Skeletal muscle cell (primary cell): ENCODE data around the gene CMPK1.
"Not testable (repeated sequence)": the region's sequence is repeated elsewhere in the genome, so short reads cannot be mapped to it uniquely, and the experiment has no call there.

Experiments used
- DNase-seq: peaks from one replicate; pipeline ENCODE4 v3.0.0-alpha.2; 2010; ENCODE audit warnings: low read depth
- H3K4me3 ChIP-seq: 2 replicates; pipeline ENCODE4 v1.5.1; 2011; ENCODE audit warnings: low read depth, mild to moderate bottlenecking, control low read depth, low read length, moderate library complexity

CMPK1 gene, protein sequence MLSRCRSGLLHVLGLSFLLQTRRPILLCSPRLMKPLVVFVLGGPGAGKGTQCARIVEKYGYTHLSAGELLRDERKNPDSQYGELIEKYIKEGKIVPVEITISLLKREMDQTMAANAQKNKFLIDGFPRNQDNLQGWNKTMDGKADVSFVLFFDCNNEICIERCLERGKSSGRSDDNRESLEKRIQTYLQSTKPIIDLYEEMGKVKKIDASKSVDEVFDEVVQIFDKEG

GRCh38 chr1:47333578-47333921, at the start of gene CMPK1:
Gene CMPK1, plus strand, starts transcription at chr1:47333790. Its CDS starts 156 bp downstream, at chr1:47333946.
- peak within 1 kb of the TSS; percentile 86 for H3K4me3 ChIP-seq
- DNase-seq: peak; percentile 52

DNA sequence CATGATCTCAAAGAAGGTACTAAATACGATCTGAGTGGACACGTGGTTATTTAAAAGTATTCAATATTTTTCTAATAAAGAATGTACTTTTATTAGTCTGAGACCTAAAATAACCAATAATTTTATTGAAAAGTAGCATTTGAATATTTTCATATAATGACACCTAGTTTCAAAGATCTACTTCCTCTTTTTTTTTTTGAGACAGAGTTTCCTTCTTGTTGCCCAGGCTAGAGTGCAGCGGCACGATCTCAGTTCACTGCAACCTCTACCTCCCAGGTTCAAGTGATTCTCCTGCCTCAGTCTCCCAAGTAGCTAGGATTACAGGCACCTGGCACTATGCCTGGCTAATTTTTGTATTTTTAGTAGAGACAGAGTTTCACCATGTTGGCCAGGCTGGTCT, 45.5 kb upstream of the CMPK1 start:
- DNase-seq, H3K4me3 ChIP-seq: not testable (repeated sequence)

GRCh38 chr1:47294863-47295262, 38.7 kb upstream of the CMPK1 start:
- H3K4me3 ChIP-seq, DNase-seq: not testable (repeated sequence)

DNA sequence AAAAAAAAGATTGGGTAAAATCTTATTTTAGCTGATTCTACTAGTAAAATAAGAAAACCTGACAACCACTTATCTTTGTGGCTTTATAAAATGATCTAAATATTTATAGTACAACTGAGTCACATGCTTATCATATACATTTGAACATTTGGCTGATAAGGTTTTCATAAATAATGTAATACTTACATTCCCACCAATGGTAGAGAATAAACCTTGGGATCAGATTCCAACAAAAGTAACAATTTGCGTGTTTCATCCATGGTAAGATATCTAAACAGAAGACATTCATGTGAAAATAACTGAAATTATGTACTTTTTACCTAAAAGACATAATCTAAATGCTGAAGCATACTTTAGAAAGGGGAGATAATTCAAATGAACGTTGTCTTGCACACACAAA, 38.0 kb upstream of the CMPK1 start:
- DNase-seq: no peak
- no peak overlapping the region for H3K4me3 ChIP-seq

DNA sequence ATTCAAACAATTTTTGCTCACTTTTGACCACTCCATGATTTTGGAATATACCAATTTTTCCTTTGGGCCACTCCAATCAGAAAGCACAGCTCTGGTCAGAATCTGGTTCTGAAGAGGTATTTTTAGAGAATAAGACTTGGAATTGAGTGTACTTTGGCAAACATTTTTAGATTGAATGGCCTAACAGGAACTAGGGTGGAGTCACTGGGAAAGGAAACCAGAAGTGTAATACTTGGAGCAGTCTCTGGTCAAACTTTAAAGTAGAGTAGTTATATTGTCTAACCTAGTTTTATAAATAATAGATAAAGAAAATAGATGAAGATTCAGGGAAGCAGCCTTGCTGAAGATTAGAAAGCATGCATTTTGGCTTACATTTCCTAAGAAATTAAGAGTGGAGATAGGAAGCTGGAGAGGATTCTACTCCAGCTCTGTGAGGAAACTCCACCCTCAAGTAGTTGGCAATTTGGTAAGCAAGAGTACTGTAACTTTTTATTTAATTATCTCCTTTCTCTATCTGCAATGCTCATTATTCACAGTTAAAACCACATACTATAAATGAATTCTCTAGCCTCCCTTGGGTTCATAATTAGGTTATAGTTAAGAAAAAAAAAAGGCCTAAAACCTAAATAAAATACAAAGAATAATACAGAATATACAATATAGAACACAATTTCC, 35.4 kb upstream of the CMPK1 start:
- H3K4me3 ChIP-seq: no peak overlapping the region
- DNase-seq: no peak

- no peak overlapping the region for H3K4me3 ChIP-seq
- DNase-seq: no peak
These were observed 31.1 kb upstream of the CMPK1 start for GRCh38 chr1:47302472-47302871.

GRCh38 chr1:47309427-47309826, 24.2 kb upstream of the CMPK1 start:
- DNase-seq: no peak
- no peak overlapping the region for H3K4me3 ChIP-seq

GRCh38 chr1:47313915-47314664, 19.5 kb upstream of the CMPK1 start, which contains the start of gene STIL:
Gene STIL, minus strand, starts transcription at chr1:47314147. Its CDS starts 3,828 bp downstream, at chr1:47310319.
- DNase-seq: peak; percentile 97
- H3K4me3 ChIP-seq: peak within 1 kb of the TSS; percentile 78

GRCh38 chr1:47317841-47318240, 15.7 kb upstream of the CMPK1 start:
- DNase-seq: peak; percentile 43
- H3K4me3 ChIP-seq: no peak overlapping the region

DNA sequence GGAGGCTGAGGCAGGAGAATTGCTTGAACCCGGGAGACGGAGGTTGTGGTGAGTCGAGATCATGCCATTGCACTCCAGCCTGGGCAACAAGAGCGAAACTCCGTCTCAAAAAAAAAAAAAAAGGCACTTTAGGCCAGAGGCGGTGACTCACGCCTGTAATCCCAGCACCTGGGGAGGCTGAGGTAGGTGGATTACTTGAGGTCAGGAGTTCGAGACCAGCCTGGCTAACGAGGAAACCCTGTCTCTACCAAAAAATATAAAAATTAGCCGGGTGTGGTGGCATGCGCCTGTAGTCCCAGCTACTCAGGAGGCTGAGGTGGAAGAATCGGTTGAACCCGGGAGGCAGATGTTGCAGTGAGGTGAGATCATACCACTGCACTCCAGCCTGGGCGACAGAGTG, 13.6 kb upstream of the CMPK1 start:
- H3K4me3 ChIP-seq, DNase-seq: not testable (repeated sequence)

DNA sequence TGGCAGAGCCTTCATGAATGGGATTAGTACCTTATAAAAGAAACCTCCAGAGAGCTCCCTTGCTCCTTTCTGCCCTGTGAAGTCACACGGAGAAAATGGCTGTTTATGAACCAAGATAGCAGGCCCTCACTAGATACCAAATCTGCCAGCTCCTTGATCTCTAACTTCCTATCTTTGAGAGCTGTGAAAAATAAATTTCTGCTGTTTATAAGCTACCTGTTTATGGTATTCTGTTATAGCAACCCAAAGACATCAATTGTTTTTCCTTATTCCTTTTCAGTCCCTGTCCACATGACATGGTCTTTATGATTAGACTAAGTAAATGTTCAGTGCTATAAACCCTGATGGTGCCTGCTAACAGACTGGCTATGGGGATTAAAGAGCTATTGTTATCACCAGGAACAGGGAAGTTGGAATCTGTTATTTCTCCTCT, 10.0 kb upstream of the CMPK1 start:
- no peak for DNase-seq
- no peak overlapping the region for H3K4me3 ChIP-seq

DNA sequence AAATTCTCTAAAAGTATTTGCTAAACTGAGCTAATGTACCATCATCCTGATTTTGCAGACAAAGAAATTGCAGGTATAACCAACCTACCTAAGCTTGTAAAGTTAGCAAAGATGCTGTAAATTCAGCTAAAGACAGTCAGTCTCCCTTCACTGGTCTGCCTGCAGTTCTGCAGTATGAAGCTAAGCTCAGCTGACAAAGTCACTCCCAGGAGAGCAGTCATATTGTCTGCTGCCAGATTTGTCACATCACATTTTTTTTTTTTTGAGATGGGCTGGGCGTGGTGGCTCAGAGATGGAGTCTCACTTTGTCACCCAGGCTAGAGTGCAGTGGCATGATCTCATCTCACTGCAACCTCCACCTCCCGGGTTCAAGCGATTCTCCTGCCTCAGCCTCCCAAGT, 8.9 kb upstream of the CMPK1 start:
- no peak for DNase-seq
- H3K4me3 ChIP-seq: no peak overlapping the region

DNA sequence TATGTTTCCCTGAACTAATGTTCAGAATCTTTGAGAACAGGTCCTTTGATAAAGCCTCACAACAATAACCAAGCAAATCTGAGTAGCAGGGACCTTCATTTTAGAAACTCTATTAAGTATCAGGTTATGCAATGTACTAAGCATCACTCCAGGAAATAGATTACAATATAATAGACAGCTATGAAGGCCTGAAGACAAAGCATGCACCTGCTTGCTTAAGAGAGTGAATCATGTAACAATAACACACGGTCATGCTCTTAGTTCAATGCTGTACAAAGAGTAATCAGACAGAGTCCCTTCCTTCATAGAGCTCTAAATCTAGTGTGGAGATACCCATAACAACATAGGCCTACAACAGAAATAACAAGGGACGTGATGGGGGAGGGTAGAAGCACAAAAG, 8.1 kb upstream of the CMPK1 start:
- DNase-seq: no peak
- H3K4me3 ChIP-seq: no peak overlapping the region

DNA sequence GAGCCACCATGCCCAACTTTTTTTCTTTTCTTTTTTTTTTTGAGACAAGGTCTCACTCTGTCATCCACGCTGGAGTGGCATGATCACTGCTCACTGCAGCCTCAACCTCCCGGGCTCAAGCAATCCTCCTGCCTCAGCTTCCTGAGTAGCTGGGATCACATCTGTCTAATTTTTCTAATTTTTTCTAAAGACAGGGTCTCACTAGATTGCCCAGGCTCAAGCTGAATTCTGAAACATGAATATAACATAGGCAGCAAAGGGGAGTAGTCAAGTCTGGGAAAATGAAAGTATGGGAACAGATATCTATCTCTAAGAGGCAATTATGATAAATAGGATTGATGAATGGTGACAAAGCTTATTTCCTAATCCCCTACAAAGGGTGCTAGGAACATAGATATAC, 7.3 kb upstream of the CMPK1 start:
- H3K4me3 ChIP-seq: no peak overlapping the region
- DNase-seq: no peak

DNA sequence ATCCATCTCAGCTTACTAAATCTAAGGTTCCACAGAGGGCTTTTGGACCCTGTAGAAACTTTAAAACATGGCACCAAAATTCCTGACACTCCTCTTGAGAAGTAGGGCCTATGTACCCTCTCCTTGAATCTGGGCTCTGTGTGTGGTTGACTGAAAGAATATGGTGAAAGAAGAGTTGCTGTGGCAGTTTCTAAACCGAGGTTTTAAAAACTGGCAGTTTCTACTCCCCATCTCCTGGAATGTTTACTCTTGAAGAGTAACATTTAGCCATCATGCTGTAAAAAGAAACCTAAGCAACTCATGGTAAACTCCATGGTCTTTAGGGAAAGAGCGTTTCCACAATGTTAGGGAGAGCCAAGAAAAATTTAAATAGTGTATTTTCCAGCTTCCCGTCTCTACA, 4.6 kb upstream of the CMPK1 start:
- no peak overlapping the region for H3K4me3 ChIP-seq

GRCh38 chr1:47330212-47330611, 3.4 kb upstream of the CMPK1 start:
- no peak for DNase-seq
- H3K4me3 ChIP-seq: no peak overlapping the region

More for the DNA sequence above, 4.6 kb upstream of the CMPK1 start:
- no peak for DNase-seq

DNA sequence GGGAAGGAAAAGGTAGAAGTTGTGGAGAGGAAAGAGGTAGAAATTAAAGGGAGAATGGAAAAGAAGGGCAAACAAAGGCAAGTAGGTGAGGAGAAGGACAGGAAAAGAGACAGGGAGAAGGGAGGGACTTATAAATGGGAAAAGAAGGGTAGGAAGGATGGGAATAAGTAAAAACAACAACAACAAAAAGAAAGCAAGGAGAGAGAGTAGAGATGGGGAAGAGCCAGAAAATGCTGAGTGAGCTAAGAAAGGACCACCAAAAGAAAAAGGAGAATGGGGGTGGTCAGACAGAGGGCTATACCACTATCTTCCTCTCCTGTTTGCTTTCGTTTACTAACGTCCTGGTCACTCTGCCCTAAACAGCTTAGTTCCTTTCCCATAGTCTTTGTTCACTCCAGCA, 1.7 kb upstream of the CMPK1 start:
- no peak overlapping the region for H3K4me3 ChIP-seq
- no peak for DNase-seq

DNA sequence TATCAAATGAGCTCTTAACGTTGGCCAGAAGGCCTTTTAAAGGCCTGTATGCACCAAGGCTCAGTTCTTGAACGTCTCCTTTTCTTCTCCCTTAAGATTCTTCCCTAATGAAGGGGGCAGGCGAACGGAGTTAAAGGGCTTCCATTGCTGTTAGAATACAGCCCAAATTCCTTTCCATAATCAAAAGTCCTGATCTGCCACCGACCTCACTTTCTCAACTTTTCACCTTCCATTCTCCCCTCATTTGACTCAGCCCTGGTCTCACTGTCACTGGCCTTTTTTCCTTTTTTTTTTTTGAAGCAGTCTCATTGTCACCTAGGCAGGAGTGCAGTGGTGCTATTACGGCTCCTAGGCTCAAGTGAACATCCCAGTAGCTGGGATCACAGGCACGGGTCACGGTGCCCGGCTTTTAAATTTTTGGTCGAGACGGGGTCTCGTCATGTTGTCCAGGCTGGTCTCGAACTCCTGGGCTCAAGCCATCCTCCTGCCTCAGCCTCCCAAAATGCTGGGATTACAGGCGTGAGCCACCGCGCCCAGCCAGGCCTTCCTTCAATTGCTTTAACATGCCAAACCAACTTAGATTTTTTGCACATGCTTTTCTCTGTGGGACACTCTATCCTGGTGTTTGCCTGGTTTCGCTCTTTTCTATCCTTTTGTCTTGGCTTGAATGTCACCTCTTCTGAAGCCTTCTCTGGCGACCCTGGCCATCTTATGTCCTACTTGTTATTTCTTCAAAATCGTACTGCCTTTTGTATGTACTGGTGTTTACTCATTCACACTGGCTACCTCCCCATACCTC, 612 bp upstream of the CMPK1 start:
- DNase-seq: no peak
- peak overlapping the region; percentile 86 for H3K4me3 ChIP-seq

GRCh38 chr1:47333922-47334764, 553 bp downstream of the CMPK1 start:
- H3K4me3 ChIP-seq: peak overlapping the region; percentile 86
- no peak for DNase-seq
